NCI-H1694 (cell line): ENCODE data around the gene CHID1.
A peak's percentile ranks its signal among the peaks of the same experiment; 100 is the strongest.

Source experiments
- DNase-seq: peaks from one replicate; lab custom pipeline; 2025; lab: John Stamatoyannopoulos, UW

The CHID1 gene

DNA sequence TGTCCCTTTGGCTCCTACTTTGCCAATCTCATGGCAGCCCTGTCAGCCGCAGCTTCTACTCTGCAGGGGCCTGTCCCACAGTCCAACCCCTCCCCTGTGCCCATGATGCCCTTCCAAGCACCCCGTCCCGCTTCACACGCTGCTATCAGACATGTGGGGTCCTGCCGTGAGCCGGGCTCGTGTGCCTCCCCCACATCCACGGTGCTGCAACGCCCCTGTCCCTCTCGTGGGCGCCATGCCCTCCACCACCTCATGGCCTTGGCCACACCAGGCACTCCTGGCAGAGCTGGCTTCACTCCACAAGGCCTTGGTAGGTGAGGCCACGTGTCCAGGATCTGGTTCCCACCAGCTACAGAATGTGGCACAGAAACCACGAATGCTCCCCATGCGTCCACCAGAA, 23.0 kb downstream of the CHID1 start:
- DNase-seq: no peak

DNA sequence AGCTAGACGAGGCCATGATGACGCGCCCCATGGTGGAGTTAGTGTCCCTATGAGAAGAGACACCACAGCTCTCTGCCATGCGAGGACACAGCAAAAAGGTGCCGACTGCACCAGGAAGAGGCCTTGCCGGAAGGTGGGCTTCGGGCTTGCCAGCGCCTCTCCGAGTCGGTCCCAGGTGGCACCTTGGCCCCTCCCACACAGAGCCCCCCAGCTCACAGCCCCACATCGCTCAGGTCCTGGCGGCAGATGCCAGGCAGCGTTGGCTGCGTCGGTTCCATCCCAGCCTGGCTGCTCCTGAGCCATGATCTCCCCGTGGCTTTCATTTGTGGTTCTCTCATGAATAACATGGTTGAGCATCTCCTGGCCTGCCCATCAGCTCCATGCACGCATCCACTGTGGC, 24.0 kb downstream of the CHID1 start:
- no peak for DNase-seq

DNA sequence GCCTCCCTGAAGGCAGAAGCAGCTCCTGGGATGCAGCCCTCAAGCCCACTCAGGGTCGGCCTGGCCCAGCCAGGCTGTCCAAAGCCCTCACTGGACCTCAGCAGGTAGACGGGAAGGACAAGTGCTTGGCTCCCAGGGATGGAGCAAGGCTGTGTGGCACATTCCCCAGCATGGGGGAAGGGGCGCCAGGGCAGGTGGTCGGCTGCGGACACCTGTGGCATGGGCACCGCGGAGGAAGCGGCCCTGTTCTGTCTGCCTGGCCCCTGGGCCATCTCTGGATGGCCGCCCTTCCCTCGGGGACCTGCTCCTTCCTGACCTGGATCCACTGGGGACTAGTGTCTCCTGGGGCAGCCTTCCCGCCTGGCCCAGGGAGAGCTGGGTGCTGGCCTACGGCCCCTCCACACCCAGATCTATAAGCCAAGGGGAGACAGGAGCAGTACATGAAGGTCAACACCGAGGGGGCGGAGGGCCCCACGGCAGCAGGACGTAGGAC, 26.0 kb downstream of the CHID1 start:
- no peak for DNase-seq

DNA sequence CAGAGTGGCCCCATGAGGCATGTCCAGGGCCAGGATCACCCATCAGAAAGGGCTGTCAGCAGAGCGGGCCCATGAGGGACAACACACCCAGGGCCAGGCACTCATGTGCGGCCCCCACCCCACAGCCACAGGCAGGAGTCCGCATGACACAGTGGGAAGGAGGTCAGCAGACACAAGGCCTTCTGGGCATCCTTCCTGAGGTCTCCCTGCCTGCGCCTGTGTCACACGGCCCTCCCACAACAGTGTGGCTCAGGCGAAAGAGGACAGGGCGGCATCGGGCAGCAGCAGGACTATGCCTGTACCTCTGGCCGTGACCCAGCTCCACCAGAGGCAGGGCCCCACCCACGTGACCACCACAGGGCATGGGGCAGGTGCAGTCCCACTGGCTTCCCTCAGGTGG, 27.1 kb downstream of the CHID1 start:
- no peak for DNase-seq

DNA sequence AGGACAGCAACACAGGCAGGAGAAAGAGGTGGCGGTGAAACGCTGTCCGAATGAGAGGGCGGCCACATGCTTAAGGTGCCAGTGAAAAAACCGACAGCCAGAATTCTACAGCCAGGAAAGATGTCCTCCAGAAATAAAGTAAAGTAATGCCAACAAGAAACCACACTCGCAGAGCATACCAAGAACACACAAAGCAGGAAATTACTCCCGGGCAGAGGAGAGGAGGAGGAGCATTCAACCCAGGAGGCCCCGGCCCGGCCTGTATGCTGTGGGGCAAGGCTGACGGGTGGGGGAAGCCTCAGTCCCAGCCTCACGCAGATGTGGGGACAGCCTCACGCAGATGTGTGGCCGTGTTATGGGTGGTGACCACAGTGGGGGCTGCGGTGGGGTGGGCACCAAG, 28.0 kb downstream of the CHID1 start:
- no peak for DNase-seq

DNA sequence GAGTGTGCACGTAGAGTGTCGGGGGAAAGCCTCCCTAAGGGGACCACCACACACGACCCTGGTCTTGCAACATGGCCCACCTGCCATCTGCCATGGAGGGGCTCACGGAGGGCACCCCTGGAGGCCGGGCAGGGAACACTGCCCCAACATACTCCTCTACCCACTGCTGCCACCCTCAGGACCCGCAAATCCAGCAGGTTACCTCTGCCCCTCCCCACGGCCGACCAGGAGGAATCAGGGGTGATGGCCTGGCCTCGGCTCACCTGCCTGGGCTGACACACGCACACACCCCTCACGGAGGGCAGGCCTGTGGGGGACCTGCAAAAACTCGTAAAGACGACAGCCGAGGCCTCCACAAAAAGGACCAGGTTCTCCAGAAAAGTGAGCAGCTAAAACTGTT, 30.2 kb downstream of the CHID1 start:
- DNase-seq: no peak

DNA sequence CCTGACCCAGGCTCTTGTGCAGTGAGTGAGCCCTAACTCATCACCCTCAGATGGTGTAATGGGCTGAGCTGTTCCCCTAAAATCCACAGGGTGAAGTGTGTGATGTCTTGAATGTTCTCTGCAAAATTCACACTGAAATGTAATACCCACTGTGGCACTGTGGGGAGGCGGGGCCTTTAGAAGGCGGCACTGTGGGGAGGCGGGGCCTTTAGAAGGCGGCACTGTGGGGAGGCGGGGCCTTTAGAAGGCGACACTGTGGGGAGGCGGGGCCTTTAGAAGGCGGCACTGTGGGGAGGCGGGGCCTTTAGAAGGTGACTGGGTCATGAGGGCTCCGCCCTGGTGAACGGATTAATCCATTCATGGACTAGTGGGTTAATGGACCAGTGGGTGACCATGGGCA, 33.0 kb downstream of the CHID1 start:
- DNase-seq: no peak

DNA sequence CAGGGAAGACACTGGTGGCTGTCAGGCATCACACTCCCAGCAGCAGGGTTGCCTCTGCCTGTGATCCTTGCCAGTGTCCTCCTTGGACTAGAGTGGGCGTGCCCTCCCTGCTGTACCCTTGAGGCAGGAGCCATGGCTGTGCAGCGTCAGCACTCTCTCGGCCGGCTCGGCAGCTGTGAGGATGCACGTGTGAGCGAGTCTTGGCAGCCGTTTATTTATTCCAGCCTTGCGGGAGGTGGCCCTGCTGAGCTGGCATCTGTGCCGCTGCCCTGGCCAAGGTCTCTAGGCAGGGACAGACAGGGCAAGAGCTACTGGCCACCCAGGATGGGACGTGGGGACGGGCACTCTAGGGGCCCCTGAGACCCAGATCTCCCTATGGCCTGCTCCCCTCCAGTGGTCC, 34.1 kb downstream of the CHID1 start:
- peak; percentile 82 for DNase-seq

DNA sequence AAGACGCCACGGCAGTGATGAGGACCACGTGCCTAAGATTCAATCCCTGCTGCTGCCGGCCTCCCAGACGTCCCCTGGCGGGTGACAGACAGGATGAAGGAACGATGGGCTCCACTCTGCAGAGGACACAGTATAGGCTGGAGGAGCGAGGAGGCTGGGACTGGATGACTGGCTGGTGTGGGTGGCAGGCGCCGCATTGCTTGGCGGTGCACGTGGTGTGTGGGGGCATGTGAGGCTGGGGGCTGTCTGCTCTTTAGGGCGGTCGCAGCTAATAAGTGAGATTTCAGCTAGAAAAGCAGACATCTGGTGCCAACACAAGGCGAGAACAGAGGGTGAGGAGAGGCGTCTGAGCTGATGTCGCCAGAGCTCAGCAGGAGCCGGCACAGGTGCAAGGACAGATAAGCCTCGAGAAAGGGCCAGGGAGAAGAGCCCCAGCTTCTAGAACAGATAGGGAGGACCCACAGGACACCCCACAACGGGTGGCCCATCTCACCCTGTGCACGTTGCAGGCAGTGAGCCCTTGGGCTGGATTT, 34.8 kb downstream of the CHID1 start:
- DNase-seq: peak; percentile 79

DNA sequence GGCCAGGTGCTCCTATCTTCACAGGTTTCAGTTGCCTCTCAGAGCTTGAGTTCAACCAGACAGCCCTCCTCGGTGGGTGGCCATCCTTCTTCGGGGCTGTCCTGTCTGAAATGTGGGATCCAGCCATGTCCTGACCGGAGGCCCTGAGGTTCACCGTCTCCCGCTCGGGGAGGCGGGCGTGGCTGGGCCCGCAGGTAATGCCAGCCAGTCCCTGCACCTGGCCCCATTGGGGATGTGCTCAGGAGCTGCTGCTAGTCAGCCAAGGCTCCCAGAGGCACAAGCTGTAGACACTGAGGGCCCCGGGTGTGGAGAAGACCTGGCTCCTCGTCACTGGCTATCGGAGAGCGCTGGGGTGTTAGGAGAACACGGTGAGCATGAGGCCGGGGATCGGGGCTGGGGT, 35.4 kb downstream of the CHID1 start:
- DNase-seq: no peak

DNA sequence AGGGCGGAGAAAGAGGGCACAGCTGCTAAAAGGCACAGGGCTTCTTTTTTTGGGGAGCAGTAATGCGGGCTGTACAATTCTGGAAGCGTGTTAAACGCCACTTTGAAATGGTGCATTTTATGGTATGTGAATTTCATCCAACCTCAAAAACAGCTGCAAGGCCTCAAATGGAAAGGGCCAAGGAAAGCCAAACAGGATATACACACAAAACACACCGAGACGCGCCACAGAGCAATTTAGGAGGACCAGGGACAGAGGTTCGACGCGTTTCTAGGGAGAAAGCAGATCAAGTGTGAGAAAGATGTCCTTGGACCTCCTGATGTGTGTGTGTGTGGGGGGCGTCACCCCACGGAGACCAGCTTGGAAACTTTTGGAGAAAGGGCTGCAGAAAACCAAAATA, 36.9 kb downstream of the CHID1 start:
- no peak for DNase-seq

DNA sequence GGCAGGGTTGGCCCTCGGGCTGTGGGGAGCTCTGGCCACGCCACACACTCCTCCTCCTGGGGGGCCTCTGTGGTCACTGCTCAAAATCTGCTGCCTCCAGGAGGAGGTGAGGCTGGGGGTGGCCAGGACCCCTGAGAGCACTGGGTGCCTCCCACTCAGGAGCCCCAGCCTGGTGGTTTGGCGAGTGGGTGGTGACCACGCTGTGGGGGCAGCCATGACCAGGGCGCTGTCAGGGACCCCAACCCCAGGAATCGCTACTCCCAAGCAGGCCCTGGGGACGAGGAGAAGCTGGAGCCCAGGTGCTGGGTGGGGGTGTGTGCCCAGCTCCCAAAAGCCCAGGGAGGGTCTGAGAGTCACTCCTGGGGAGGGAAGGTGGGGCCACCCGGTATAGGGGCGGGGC, 37.8 kb downstream of the CHID1 start:
- DNase-seq: no peak

DNA sequence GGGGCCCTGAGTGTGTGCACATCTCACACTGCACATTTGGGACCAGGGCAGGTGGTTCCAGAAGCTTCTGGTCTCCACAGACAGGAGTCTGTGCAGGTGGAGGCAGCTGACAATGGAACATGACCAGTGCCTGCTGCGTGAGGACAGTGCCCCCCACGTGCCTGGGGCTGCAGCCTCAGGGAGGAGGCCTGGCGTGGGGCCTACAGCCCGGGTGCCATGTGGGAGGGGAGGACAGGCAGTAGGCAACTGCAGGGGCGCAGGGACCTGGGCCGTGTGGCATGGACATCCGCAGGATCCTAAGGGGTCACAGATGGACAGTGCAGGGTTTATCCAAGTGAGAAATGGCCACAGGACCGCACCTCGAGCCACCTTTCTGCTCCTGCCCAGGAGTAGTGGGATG, 39.1 kb downstream of the CHID1 start:
- DNase-seq: no peak

DNA sequence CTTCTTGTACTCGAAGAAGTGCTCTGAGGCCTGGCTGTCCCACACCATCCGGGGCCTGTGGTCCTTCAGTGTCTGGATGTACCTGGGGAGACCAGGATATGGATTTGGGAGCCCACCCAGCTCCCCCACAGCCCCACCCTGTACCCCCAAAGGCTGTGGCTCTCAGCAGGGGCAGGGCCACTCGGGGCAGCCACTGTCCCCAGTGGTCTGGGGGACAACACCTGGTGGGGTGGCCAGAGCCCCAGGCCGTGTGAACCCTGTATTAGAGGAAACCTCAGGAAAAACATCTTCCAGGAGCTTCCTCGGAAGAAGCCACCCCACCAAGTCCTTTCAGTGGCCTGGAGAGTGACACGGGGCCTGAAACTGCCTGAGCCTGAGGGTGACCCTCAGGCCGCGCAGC, 40.2 kb downstream of the CHID1 start:
- DNase-seq: no peak

DNA sequence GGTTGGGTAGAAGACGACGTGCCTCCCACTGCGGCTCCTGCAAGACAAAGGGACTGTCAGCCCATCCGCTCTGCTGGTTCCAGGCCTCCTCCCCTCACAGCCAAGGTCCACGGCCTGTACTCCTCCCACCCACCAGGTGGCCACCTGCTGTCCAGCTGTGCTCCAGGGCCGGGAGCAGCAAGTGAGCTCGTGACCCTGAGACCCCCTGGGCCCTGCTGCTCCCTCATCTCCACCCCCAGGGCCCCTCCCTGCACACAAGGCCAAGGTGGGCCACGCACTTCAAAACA, 40.5 kb downstream of the CHID1 start:
- DNase-seq: no peak

DNA sequence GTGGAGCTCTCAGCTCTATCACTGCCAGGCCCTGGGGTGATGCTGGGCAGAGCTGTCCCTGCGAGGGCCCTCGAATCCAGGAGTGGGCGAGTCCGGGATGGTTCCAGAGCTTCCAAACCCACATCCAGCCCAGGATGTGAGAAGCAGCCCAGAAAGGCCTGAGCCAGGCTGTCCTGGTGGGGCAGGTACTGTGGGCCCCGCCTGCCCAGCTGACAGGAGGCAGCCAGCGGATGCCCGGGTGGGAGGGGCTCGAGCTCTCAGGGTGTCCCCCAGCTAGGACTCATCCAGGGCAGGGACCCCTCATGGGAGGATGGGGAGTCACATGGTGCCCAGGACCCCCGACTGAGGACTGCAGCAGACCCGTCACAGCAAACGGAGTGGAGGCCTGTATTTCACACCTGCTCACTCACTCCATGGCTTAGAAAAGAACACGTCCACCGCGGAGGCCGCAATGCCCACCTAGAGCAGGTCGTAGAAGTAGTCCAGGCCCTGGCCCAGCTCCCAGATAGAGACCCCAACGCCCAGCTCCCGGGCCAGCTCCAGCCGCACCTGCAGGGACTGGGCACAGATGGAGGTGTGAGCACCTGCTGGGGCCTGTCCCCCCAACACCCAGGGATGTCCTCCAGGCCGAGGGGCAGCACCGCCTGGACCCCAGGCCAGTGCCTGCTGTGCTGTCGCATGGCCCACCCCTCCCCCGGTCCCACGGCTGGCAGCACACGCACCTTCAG, 41.0 kb downstream of the CHID1 start:
- no peak for DNase-seq

DNA sequence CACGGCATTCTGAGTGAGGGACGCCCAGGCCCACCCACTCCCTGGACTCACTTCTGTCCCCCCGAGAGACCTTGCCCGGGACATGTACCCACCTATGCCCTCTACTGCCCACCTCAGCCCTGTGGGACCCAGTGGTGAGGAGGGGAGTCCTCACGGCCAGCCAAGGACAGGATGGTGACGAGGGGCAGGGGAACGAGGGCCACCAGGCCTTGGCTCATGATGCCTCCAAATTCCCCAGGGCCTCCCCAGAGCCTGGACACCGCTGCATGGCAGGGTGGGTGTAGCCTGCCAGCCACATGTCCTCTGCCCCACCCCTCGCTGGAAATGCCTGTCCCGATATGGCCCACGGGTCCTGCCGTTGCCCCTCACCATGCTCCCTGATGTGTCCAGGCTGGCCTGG, 41.8 kb downstream of the CHID1 start:
- DNase-seq: no peak

DNA sequence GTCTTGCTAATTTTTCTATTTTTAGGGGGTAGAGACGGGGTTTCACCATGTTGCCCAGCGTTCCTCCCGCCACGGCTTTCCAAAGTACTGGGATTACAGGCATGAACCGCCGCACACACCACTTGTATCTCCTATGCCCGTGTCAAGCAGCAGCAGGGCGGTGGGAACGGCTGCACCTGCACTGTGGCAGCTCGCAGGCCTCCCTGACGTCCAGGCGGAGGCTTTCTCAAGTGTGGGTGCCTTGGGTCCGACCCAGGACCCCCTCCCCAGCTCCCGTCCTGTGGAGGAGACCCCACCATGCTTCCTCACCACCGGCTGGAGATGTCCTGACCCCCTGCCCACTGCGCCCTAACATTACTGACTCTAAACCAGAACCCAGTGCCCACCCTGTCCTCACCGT, 42.2 kb downstream of the CHID1 start:
- no peak for DNase-seq

DNA sequence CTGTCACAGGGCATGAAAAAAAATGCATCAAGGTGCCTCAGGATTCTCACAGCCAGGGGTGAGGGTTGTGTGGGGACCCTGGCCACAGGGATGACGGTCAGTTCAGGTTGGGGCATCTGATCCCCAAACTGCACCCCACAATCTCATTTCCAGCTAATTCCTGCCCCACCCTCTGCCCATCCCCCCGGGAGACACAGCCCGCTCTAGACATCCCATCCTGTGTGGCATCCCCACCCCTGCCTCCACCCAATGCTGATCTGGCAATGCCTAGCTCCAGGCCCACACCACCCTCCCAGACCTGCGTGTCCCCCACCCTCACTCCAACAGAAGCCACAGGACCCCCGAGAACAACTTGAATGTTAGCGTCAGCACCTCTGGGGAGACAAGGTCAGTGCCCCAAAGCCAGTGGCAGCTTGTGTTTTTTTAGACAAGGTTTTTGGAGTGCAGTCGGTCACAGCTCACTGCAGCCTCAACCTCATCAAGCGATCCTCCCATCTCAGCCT, 42.7 kb downstream of the CHID1 start:
- DNase-seq: no peak

DNA sequence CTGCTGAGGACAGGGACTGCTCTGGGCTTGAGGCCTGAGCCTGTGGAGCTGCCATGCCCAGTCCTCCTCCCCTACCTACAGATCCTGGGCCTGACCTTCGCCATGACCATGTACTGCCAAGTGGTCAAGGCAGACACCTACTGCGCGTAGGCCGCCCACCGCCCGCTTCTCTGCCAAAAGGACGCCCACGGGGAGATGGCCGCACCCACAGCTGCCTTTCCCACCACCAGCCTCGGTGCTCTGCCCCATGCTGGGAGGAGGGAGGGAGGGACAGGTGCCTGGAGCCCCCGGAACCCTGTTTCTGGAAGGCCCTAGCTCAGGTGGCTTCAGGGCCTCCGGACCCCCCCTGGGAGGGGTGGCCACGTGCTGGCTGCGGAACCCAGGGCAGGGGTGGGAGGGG, 44.1 kb downstream of the CHID1 start:
- DNase-seq: no peak

DNA sequence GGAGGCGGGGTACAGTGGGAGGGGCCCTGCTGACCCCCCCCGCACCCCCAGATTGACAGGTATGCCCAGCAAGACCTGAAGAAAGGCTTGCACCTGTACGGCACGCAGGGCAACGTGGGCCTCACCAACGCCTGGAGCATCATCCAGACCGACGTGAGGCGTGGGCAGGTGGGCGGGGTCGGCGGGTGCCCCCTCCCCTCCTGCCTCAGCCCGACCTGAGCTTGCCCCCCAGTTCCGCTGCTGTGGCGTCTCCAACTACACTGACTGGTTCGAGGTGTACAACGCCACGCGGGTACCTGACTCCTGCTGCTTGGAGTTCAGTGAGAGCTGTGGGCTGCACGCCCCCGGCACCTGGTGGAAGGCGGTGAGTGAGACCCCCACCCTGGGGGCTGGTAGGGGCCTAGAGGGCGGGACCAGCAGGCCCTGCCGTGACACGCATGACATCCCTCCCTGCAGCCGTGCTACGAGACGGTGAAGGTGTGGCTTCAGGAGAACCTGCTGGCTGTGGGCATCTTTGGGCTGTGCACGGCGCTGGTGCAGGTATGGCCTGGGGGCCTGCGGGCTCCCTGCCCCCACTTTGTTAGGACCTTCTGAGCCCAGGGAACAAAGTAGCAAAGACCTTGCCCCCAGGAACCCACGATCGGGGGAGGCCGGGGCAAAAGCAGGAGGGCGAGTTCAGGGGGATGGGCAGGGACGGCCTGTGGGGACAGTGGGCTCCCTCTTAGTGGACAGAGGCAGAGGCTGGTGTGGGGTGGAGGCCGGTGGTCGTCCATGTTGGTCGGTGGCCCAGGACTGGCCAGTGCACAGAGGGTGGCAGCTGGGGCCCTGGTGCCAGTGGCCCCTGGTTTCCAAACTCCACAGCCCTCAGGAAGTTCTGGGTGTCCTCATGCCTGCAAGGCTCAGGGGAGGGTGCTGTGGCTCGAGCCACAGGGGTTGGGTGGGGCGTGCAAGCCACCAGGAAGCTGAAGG, 44.9 kb downstream of the CHID1 start:
- no peak for DNase-seq

DNA sequence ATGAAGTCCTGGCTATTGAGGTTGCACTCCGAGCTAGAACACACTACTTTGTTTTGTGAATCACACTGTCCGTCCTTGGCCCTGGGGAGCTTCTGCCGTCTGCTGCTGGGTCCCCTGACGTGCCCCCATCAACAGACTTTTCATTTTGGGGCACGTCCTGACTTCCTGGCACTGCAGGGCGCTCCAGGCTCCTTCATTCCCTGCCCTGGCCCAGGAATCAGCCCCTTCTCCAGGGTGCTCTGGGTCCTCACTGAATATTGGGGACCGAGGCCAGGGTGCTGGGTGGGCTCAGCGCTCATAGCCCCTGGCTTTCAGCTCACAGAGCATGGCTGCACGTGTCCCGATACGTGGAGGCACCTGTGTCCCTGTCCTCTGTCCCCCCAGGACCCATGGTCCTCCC, 45.7 kb downstream of the CHID1 start:
- no peak for DNase-seq
